Kidney epithelial cell (primary cell): ENCODE measurements around the gene ZMYND15. TPM values are rescaled to one million over a fixed set of nuclear protein-coding genes. Genes with fewer than 3 reads are reported as not detected.
A peak's percentile ranks its signal among the peaks of the same experiment; 100 is the strongest.

Source experiments
- DNase-seq: peaks from one replicate; pipeline ENCODE4 v3.0.0-alpha.2; 2010; ENCODE audit warnings: low read depth
- H3K27me3 ChIP-seq: 2 replicates; pipeline ENCODE4 v1.6.0; 2011; ENCODE audit warnings: low read length; ENCODE audit not compliant: control insufficient read depth, insufficient read depth
- H3K36me3 ChIP-seq: 2 replicates; pipeline ENCODE4 v1.5.1; 2011; ENCODE audit warnings: low read length; ENCODE audit not compliant: control insufficient read depth, insufficient read depth
- H3K4me3 ChIP-seq: 2 replicates; pipeline ENCODE4 v1.5.1; 2011; ENCODE audit warnings: low read depth, mild to moderate bottlenecking, control low read depth, low read length
- CTCF ChIP-seq: IDR thresholded peaks from 2 replicates; pipeline ENCODE4 v1.5.1; 2011; ENCODE audit warnings: mild to moderate bottlenecking, moderate library complexity, low read length, control low read depth, inconsistent platforms; ENCODE audit not compliant: insufficient read depth, poor library complexity, severe bottlenecking
- total RNA-seq: library from RNA; depleted of rRNA; stranded (reverse); fragments of >200 nt; gene quantifications from 2 replicates; pipeline ENCODE4 v1.2.3, GENCODE V29; 2015

Gene ZMYND15
- total RNA-seq, 1 donor from 2014 or later: 1.4 TPM

DNA sequence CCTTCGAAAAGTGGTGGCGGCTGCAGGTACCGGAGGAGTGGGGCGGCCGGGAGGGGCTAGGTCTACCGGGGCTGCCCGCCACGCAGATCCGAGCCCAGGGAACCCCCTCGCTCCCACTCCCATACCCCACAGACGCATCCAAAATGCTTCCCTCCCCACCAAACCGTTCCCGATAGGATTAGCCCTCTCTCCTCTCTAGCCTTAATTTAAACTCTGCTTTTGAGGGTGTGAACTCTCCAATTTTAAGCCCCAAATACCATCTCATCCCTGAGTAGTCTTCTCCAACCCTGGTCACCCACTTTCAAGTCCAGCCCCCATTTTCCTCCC, 355 bp downstream of the ZMYND15 start:
- H3K27me3 ChIP-seq: peaks cover 48% of the 10 kb centered on the region
- DNase-seq: no peak
- no peak for TF ChIP-seq CTCF
- H3K4me3 ChIP-seq: peak overlapping the region; percentile 63
- H3K36me3 ChIP-seq: no peaks in the 10 kb centered on the region

DNA sequence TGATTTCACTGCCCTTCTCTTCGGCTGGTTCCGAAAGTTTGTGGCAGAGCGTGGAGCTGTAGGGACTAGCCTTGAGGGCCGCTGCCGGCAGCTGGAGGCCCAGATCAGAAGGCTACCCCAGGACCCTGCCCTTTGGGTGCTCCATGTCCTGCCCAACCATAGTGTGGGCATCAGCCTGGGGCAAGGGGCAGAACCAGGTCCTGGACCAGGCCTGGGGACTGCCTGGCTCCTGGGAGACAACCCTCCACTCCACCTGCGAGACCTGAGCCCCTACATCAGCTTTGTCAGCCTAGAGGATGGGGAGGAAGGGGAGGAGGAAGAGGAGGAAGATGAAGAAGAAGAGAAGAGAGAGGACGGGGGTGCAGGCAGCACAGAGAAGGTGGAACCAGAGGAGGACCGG, 951 bp downstream of the ZMYND15 start:
- no peak for TF ChIP-seq CTCF
- no peak overlapping the region for H3K4me3 ChIP-seq
- H3K27me3 ChIP-seq: peaks cover 54% of the 10 kb centered on the region
- no peak for DNase-seq
- H3K36me3 ChIP-seq: no peaks in the 10 kb centered on the region

- peaks cover 61% of the 10 kb centered on the region for H3K27me3 ChIP-seq
- no peaks in the 10 kb centered on the region for H3K36me3 ChIP-seq
- no peak for TF ChIP-seq CTCF
- DNase-seq: no peak
- no peak overlapping the region for H3K4me3 ChIP-seq
These were observed 1.9 kb downstream of the ZMYND15 start for GRCh38 chr17:4741544-4741943.

DNA sequence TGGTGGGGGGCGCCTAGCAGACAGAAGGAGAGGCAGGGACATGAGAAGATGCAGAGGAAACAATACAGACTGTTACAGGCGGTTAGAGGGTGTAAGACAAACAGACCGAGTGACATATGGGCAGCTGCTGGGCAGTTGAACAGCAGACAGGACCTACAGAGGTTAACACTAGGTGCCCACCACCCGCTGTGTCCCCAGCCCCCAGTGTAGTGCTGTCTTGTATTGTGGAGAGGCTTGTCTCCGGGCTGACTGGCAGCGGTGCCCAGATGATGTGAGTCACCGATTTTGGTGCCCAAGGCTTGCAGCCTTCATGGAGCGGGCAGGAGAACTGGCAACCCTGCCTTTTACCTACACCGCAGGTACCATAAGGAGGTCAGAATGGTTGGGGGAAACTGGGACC, 2.5 kb downstream of the ZMYND15 start:
- H3K4me3 ChIP-seq: no peak overlapping the region
- no peak for DNase-seq
- H3K27me3 ChIP-seq: peaks cover 62% of the 10 kb centered on the region
- TF ChIP-seq CTCF: no peak
- no peaks in the 10 kb centered on the region for H3K36me3 ChIP-seq

GRCh38 chr17:4742629-4743028, 3.0 kb downstream of the ZMYND15 start:
- Histone ChIP-seq H3K4me3 (no peak overlapping the region), H3K27me3 (peaks cover 62% of the 10 kb centered on the region), H3K36me3 (no peaks in the 10 kb centered on the region)
- DNase-seq: no peak
- no peak for TF ChIP-seq CTCF

DNA sequence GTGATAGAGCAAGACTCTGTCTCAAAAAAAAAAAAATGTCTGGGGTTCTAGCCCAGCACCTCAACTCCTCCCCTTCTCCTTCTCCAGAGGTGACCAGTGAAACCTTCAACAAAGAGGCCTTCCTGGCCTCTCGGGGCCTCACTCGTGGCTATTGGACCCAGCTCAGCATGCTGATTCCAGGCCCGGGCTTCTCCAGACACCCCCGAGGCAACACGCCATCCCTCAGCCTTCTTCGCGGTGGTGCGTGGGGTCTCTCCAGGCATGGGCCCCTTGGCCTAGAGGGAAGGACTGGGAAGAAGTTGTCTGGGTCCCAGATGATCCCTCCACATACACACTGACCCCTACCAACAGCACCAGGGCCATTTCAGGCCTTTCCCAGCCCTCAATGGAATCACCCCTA, 3.6 kb downstream of the ZMYND15 start:
- no peak for TF ChIP-seq CTCF
- H3K4me3 ChIP-seq: no peak overlapping the region
- no peaks in the 10 kb centered on the region for H3K36me3 ChIP-seq
- DNase-seq: no peak
- H3K27me3 ChIP-seq: peaks cover 61% of the 10 kb centered on the region
